ENCODE measurements around the gene OSBPL3.

Gene OSBPL3

GRCh38 chr7:24883622-24884013 is 96.4 kb downstream of the OSBPL3 start:
- no peak for DNase-seq (ENCODE audit: extremely low read depth, insufficient read length)
- TF ChIP-seq CTCF (IDR thresholded peaks at IDR 0.05; ENCODE audit: insufficient read depth, low read length, poor library complexity, severe bottlenecking) = no peak
- peaks cover 5% of the 10 kb centered on the region; the same call in 1 of the 2 replicates for H3K36me3 ChIP-seq (ENCODE audit: control insufficient read depth, insufficient read depth, low read length)
- no peaks in the 10 kb centered on the region for H3K27me3 ChIP-seq (replicated peaks; ENCODE audit: control insufficient read depth, insufficient read depth, low read length)
- no peak overlapping the region for H3K4me3 ChIP-seq (replicated peaks; ENCODE audit: low read depth, low read length)

- DNase-seq (ENCODE audit: extremely low read depth, insufficient read length) = no peak
- Histone ChIP-seq H3K4me3 (replicated peaks; ENCODE audit: low read depth, low read length) (no peak overlapping the region), H3K27me3 (replicated peaks; ENCODE audit: control insufficient read depth, insufficient read depth, low read length) (no peaks in the 10 kb centered on the region), H3K36me3 (ENCODE audit: control insufficient read depth, insufficient read depth, low read length) (peaks cover 5% of the 10 kb centered on the region; the same call in 1 of the 2 replicates)
- TF ChIP-seq CTCF (IDR thresholded peaks at IDR 0.05; ENCODE audit: insufficient read depth, low read length, poor library complexity, severe bottlenecking) = no peak
These were observed 96.9 kb downstream of the OSBPL3 start for GRCh38 chr7:24882989-24883621.

GRCh38 chr7:24881623-24882022 is 98.4 kb downstream of the OSBPL3 start:
- TF ChIP-seq CTCF (IDR thresholded peaks at IDR 0.05; ENCODE audit: insufficient read depth, low read length, poor library complexity, severe bottlenecking) = no peak
- Histone ChIP-seq H3K36me3 (ENCODE audit: control insufficient read depth, insufficient read depth, low read length) (peaks cover 5% of the 10 kb centered on the region; the same call in 1 of the 2 replicates), H3K4me3 (replicated peaks; ENCODE audit: low read depth, low read length) (no peak overlapping the region), H3K27me3 (replicated peaks; ENCODE audit: control insufficient read depth, insufficient read depth, low read length) (no peaks in the 10 kb centered on the region)
- DNase-seq (ENCODE audit: extremely low read depth, insufficient read length) = no peak

- TF ChIP-seq CTCF (IDR thresholded peaks at IDR 0.05; ENCODE audit: insufficient read depth, low read length, poor library complexity, severe bottlenecking) = no peak
- H3K27me3 ChIP-seq (replicated peaks; ENCODE audit: control insufficient read depth, insufficient read depth, low read length) = no peaks in the 10 kb centered on the region
- H3K4me3 ChIP-seq (replicated peaks; ENCODE audit: low read depth, low read length) = no peak overlapping the region
- H3K36me3 ChIP-seq (ENCODE audit: control insufficient read depth, insufficient read depth, low read length) = peaks cover 5% of the 10 kb centered on the region; the same call in 1 of the 2 replicates
- no peak for DNase-seq (ENCODE audit: extremely low read depth, insufficient read length)
These were observed 99.1 kb downstream of the OSBPL3 start for GRCh38 chr7:24880886-24881285.

- no peak for TF ChIP-seq CTCF (IDR thresholded peaks at IDR 0.05; ENCODE audit: insufficient read depth, low read length, poor library complexity, severe bottlenecking)
- no peak for DNase-seq (ENCODE audit: extremely low read depth, insufficient read length)
- no peaks in the 10 kb centered on the region for H3K27me3 ChIP-seq (replicated peaks; ENCODE audit: control insufficient read depth, insufficient read depth, low read length)
- H3K36me3 ChIP-seq (ENCODE audit: control insufficient read depth, insufficient read depth, low read length) = peaks cover 3% of the 10 kb centered on the region; the same call in 1 of the 2 replicates
- H3K4me3 ChIP-seq (replicated peaks; ENCODE audit: low read depth, low read length) = no peak overlapping the region
These were observed 100.7 kb downstream of the OSBPL3 start for GRCh38 chr7:24879291-24879690.

Measured in GM06990 (cell line).